Activated naive CD4-positive, alpha-beta T cell treated with anti-CD3 and anti-CD28 coated beads, Interleukin-2, amount 50 U/mL, for 16 hours (primary cell): Measurements from ENCODE around the gene KIFC3.
A peak's percentile ranks its signal among the peaks of the same experiment; 100 is the strongest.
"Not testable (repeated sequence)": the region's sequence is repeated elsewhere in the genome, so short reads cannot be mapped to it uniquely, and the experiment has no call there.

Source experiments
- DNase-seq: peaks from one replicate; pipeline ENCODE4 v3.0.0-alpha.2; 2020

The KIFC3 gene

DNA sequence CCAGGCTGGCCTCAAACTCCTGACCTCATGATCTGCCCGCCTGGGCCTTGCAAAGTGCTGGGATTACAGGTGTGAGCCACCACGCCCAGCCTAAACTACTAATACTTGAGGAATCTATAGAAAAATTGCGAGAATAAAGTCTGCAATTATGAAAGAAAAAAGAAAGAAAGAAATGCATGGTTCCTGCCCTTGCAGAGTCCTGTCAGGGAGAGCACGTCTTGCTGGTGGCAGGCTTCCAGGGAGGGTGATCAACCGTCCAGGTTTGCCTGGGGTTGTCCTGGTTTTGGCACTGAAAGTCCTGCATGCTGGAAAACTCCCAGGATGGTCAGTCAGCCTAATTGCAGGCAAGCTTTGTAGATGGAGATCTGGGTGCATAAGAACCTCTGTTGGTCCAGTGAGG is 21.5 kb upstream of the KIFC3 start:
- no peak for DNase-seq

DNA sequence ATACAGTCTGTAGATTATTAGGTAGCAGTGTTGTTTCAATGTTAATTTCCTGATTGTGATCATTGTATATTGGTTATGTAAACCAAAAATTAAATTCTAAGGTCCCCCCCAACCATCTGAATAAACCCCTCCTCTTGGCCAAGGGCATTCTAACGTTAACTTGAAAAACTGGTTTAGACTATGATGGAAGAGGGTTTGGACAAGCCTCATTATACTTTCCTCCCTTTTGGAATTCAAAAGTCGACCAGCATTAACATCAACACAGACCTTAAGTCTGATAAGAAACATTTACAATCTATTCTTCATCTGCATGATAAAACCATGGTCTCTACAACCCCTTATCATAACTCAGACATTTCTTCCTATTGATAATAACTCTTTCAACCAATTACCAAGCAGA is 20.6 kb upstream of the KIFC3 start:
- DNase-seq: no peak

GRCh38 chr16:57822018-57822553 is 19.8 kb upstream of the KIFC3 start:
- DNase-seq: no peak

- no peak for DNase-seq
Measured at GRCh38 chr16:57821149-57821971, 19.1 kb upstream of the KIFC3 start.

GRCh38 chr16:57818377-57819064 is 16.2 kb upstream of the KIFC3 start:
- DNase-seq: no peak

DNA sequence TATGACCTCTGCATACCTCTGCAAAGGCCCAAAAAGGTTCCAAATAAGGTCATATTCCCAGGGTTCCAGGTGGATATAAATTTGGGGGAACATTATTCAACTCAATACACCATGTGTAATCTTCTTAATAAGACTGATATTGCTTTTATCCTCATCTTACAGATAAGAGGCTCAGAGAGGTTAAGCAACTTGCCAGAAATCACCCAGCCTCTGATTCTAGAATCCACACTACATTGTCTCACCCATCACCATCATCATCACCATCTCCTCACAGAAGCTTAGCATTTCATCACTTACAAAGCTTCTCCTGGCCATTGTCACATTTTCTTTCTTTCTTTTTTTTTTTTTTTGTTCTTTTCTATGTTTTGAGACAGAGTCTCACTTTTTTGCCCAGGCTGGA is 15.4 kb upstream of the KIFC3 start:
- DNase-seq: no peak

DNA sequence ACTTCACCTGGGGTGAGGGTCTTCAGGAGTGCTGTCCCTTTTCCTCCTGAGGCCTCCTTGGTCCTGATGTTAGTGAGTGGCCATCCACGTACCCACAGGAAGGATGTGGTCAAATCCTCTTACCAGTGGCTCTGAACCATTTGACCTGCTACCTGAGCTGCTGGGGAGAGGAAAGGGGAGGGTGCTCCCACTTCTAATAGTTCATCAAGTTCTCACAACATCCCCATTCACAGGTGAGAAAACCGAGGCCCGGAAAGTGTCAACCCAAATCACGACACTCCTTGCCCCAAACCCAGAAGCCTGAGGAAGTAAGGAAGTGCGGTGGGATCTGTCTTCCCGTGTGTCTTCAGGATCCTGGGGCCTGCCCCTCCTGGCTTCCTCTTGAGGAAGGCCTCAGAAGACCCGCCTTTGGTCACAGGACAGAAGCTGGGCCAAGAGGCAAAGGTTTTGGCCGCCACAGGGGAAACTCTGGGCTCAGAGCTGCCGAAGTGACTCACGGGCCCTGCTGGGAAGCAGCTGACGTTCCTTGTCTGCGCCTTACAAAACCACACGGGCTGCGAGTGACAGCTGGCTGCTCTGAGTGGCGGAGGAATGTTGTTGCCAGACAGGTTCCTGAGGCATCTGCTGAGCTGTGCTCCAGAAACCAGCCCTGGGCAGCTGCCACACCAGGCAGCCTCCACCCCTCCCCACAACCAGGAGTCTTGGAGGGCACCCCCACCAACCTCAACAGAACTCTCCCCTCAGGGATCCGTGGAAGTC is 13.9 kb upstream of the KIFC3 start:
- no peak for DNase-seq

GRCh38 chr16:57814896-57815295 is 12.6 kb upstream of the KIFC3 start:
- DNase-seq: no peak

DNA sequence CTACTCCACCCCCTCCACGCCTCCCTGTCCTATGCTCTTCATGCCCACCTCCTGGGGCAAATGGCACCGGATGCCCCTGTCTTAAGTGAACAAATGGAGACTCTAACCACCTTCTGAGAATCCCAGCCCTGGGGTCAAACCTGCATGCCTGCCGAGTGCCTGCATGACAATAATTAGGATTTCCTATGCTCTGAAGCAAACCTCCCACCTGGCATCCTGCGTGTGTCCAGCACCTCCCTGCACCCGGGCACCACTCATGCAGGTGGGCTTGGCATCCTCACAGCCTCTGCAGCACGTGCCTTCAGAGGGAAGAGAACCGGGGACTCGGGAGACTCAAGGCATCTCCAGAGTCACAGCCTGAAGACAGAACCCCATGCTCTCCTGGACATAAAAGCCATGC is 11.2 kb upstream of the KIFC3 start:
- DNase-seq: no peak

GRCh38 chr16:57811340-57811739 is 9.0 kb upstream of the KIFC3 start:
- DNase-seq: not testable (repeated sequence)

- peak; percentile 64 for DNase-seq
Measured at GRCh38 chr16:57810197-57811031, 8.1 kb upstream of the KIFC3 start.

DNA sequence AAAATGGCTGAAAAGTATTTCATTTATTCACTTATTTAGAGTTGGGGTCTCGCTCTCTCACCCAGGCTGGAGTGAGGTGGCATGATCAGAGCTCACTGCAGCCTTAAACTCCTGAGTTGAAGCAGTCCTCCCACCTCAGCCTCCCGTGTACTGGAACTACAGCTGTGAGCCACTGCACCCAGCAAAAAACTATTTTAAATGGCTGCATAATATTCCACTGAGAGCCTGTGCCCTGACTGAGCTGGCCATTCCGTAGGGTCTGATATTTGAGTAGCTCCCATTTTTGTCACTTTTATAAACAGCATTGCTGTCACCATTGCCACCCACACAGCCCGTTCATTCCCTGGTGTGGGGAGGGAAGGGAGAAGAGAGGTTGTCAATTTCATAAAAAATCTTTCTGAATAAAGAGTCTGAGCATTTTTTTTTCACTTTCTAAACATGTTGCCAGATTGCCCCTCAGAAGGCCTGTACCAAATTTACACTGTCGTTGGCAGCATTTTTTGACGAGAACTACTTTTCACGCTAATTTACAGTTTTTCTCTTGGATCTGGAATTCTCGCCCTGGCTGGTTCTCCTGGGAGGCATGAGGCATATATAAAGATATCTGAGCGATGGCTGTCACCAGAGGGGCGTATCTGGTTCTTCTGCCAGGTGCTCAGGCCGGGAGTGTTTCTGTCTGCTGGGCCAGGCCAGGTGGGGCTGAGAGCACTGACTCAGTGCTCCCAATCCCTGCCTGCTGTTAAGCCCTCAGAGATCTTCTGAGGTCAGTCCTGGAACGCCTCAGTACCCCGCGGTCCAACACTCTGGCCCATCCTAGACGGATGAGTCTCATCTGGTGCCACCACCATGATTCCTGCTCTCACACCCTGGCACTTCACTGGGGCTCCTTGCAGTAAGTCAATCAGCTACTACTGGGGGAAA is 7.2 kb upstream of the KIFC3 start:
- no peak for DNase-seq

- DNase-seq: no peak
Measured at GRCh38 chr16:57808589-57809228, 6.4 kb upstream of the KIFC3 start.

DNA sequence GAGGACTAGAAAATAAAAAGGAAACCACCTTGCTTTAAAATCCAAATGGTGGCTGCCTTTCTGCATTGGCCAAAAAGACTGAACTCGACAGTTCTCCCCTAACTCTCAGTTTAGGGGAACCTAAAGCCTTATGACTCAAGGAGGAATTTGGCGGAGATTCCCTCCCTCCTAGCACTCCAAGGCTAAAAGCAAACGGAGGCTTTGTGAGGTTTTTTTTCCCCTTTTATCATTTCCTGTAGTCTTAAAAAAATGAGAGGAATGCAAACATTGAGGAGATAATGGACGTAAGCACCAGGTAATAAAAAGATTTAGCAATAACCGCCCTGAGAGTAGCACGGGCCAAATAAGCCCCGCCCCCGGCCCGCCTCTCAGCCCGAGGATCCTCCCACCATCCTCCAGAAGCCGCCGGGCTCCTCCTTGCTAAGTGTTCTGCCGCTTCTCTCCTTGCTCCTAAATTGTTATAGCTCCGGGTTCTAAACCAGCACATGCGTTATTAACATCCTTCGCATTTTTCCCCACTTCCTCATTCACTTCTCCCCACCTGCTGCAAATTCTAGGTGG is 5.8 kb upstream of the KIFC3 start:
- DNase-seq: peak; percentile 63

DNA sequence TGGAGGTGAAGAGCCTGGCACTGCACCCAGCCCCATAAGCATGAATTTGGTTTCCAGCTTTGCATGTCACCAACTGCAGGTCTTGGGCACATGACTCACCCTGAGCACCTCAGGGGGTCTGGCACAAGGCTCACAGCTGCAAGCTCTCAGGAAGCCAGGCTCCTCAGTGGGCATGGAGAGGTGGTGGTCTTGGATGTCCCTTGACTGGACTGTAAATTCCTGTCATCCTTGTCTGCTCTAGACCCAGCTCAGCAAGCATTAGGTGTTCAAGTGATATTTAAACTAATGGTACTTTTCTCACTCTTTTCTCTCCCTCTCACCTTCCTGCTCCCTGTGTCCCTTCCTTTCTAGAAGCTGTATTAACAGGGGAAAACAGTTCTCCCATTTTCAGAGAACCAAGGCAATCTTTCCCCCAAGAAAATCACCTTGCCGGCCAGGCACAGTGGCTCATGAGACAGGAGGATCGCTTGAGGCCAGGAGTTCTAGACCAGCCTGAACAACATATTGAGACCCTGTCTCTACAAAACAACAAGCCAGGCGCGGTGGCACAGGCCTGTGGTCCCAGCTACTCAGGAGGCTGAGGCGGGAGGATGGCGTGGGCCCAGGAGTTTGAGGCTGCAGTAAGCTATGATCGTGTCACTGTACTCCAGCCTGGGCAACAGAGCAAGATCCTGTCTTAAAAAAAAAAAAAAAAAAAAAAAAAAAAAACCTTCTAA is 5.1 kb upstream of the KIFC3 start:
- DNase-seq: no peak

DNA sequence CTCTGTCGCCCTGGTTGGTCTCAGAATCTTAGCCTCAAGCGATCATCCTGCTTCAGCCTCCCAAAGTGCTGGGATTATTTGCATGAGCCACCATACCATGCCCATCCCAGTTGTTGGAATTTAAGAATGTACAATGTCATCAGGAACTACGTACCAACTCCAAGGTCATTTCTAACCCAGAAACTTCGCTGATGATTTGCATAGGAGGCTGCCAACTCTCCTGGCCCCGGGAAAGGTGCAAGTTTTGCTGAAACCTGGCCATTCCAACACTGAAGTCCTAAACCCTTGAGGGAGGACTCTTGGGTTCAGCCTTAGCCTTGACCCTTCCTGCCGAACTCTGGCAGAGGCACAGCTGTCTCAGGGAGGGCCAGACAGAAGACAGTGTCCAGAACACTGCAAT is 2.9 kb upstream of the KIFC3 start:
- DNase-seq: no peak

DNA sequence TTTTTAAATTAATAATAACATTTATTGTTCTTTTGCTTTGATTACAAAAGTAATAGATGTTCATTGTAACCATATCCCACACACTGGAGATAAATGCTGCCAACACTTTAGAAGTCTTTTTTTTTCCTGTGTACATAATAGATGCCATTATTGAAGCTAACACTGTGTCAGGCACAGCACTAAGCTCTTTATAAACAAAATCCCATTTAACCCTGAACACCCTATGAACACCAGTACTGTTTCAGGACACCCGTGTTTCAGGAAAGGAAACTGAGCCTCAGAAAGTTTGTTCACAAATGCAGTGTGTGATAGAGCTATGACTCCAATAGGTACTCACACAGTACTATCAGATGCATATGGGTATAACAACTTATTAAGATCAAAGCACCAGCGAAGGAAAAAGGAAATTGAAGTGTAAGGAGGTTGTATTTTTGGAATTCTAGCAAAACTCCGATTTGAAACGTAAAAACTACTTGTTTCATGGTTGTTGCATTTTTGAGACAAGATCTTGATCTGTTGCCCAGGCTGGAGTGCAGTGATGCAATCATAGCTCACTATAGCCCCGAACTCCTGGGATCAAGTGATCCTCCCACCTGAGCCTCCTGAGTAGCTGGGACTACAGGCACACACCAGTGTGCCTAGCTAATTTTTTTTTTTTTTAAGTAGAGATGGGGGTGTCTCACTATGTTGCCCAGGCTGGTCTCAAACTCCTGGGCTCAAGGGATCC is 2.0 kb upstream of the KIFC3 start:
- DNase-seq: no peak

- no peak for DNase-seq
Measured at GRCh38 chr16:57803134-57803990, 1.1 kb upstream of the KIFC3 start.
